NCI-H524 treated with DMSO at 0.1 percent for 48 hours (cell line): ENCODE measurements around the gene TNK1.

Experiments
- DNase-seq: peaks from one replicate; lab custom pipeline; 2025; lab: John Stamatoyannopoulos, UW

TNK1 gene

DNA sequence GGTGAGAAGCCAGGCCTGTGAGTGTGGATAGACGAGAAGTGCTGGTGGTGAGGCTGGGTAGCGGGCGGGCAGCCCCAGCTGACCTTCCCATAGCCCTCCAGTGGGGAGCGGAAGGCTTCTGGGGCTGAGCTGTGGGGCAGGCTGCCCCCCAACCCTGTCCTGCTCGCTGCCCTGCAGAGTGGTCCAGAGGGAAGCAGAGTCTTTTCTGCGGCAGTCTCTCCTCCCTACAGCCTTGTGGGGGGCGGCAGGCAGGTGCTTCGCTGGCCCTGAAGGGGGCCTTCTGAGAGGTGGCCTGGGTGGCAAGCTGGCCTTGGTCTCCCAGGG, 30.5 kb downstream of the TNK1 start:
- DNase-seq, result no peak

GRCh38 chr17:7413346-7413985, 32.6 kb downstream of the TNK1 start:
- no peak for DNase-seq

DNA sequence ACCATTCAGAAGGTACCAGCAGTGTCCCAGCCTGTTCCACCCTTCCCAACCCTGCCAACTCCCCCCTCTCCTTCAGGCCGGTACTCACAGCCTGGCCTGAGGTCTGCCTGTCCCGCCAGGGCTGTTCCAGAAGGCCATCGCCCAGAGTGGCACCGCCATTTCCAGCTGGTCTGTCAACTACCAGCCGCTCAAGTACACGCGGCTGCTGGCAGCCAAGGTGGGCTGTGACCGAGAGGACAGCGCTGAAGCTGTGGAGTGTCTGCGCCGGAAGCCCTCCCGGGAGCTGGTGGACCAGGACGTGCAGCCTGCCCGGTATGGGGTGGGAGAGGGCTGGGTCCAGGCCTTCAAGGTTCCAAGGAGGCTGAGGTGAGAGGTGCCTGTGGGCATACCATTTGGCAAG, 33.9 kb downstream of the TNK1 start:
- no peak for DNase-seq

DNA sequence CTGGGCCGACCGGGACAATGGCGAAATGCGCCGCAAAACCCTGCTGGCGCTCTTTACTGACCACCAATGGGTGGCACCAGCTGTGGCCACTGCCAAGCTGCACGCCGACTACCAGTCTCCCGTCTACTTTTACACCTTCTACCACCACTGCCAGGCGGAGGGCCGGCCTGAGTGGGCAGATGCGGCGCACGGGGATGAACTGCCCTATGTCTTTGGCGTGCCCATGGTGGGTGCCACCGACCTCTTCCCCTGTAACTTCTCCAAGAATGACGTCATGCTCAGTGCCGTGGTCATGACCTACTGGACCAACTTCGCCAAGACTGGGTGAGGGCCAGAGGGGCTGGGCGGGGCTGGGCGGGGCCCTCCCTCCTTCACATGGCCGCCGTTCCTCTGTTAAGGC, 34.9 kb downstream of the TNK1 start:
- no peak for DNase-seq

DNA sequence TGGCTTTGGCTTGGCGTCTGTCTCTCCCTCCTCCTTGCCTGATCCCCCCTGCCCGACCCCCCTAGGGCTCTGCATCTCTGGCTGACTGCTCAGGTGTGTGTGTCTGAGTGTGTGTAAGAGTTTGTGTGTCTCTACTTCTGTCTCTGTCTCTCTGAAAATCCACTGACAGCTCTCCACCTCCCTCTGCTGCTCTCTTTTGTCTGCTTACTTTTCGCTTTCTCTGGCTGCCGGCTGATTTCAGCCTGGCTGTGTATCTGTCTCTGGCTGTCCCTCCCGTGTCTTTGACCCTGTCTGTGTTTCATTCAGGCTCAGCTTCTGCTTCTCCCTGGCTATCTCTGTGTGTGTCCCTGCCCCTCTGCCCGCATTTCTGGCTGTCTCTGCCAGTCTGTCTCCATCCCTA, 35.4 kb downstream of the TNK1 start:
- DNase-seq, result no peak

DNA sequence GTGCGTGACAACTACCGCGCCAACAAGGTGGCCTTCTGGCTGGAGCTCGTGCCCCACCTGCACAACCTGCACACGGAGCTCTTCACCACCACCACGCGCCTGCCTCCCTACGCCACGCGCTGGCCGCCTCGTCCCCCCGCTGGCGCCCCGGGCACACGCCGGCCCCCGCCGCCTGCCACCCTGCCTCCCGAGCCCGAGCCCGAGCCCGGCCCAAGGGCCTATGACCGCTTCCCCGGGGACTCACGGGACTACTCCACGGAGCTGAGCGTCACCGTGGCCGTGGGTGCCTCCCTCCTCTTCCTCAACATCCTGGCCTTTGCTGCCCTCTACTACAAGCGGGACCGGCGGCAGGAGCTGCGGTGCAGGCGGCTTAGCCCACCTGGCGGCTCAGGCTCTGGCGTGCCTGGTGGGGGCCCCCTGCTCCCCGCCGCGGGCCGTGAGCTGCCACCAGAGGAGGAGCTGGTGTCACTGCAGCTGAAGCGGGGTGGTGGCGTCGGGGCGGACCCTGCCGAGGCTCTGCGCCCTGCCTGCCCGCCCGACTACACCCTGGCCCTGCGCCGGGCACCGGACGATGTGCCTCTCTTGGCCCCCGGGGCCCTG, 36.3 kb downstream of the TNK1 start:
- DNase-seq, result no peak

GRCh38 chr17:7418472-7419152, 37.7 kb downstream of the TNK1 start:
- DNase-seq, result no peak

DNA sequence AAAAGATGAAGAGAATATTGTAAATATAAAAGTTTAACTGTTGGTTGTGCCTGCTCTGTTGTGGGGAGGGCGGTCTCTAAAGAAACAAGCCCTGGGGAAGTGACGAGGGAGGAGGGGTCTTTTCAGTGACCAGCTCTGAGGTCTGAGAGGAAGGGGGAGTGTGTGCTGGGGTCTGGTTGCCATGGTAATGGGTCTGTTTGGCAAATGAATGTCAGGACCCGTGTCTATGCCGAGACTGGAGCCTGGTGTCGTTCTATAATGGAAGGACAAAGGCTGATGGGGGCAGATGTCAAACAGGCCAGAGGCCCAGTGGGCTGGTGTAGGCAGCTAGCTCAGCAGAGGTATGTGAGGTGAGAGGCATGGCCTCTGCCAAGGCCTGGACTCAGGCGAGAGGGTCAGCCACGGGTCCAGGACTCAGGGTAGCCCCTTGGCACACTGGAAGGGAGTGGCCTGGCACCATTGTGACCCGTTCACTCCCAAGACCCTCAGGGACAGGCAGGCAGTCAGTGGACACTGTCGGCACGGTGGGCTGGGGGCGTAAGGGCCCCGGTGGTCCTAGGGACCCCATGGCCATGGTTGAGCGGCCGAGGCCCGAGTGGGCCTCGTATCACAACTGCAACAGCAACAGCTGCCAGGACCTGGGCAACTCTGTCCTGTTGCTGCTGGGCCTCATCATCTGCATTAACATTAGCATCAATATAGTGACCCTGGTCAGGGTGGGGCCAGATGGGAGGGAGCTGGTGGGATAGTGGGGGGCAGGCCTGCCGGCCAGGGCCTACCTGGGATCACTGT, 39.1 kb downstream of the TNK1 start, which contains the start of gene SPEM1:
TSS of gene SPEM1 (plus strand) at position 506 of the 792 bp plus-strand sequence. CDS start at position 567, 61 bp downstream.
- no peak for DNase-seq

- DNase-seq, result no peak
Measured at GRCh38 chr17:7421186-7421585, 40.3 kb downstream of the TNK1 start.

GRCh38 chr17:7423679-7424078, 42.8 kb downstream of the TNK1 start:
- no peak for DNase-seq

- no peak for DNase-seq
Measured at GRCh38 chr17:7425316-7425715, 44.4 kb downstream of the TNK1 start, which contains the start of gene SPEM2. TSS of gene SPEM2 (plus strand) at chr17:7425616. CDS start at chr17:7425689, 73 bp downstream.

- DNase-seq, result no peak
Measured at GRCh38 chr17:7425756-7426155, 44.9 kb downstream of the TNK1 start.

- DNase-seq, result no peak
Measured at GRCh38 chr17:7426203-7426863, 45.4 kb downstream of the TNK1 start.

DNA sequence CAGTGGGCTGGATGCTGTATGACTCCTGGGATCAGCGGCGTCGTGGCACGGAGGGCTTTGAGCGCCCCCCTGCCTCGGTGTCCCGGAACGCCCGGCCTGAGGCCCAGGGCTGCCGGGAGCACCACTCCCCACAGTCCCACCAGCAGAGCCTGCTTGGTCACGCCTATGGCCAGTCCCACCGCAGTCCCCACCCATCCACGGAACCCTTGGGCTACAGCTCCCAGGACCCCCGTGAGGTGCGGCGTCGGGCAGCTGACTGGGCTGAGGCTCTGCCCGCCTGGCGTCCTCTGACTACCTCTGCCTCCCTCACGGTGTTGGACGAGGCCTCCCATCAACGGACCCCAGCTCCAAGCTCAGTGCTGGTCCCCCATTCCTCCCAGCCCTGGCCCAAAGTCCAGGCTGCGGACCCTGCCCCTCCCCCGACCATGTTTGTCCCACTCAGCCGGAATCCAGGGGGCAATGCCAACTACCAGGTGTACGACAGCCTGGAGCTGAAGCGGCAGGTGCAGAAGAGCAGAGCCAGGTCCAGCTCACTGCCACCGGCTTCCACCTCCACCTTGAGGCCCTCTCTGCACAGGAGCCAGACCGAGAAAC, 46.1 kb downstream of the TNK1 start:
- no peak for DNase-seq

DNA sequence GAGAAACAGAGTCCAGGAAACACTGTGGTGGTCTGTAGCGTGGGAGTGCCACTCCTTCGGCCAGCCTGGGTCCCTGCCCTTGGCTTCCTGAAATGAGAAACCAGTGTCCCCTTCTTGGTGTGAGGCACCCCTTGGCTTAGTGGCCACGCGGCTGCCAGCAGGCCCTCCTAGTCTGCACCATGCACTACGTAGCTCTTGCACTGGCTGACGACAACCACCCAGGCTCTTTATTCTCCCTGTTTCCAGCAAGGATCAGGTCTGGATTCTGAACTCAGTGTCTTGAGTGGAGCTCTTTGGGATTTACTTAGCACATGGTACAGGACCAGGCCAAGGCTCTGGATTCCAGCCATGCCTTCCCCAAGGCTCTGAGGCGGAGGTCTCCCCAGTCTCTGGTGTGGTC, 46.7 kb downstream of the TNK1 start:
- no peak for DNase-seq

- no peak for DNase-seq
Measured at GRCh38 chr17:7428557-7428956, 47.7 kb downstream of the TNK1 start, which contains the start of gene SPEM3. TSS of gene SPEM3 (plus strand) at chr17:7428857. CDS start at chr17:7428903, 46 bp downstream.

DNA sequence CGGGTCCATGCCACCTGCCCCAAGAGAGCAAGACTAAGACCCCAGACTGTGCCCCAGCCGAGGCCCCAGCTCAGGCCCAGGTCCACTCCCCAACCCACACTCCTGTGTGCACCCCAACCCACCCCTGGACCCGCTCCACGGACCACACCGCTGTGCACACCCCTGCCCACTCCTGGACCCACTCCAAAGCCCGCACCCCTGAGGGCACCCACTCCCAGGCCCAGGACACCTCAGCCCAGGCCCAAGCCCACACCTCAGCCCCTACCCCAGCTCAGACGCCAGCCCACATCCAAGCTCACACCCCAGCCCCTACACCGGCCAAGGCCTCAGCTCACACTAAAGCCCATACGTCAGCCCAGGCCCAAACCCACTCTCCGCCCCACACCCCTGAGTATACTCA, 48.8 kb downstream of the TNK1 start:
- DNase-seq, result no peak

GRCh38 chr17:7431231-7431630, 50.3 kb downstream of the TNK1 start:
- DNase-seq, result no peak

DNA sequence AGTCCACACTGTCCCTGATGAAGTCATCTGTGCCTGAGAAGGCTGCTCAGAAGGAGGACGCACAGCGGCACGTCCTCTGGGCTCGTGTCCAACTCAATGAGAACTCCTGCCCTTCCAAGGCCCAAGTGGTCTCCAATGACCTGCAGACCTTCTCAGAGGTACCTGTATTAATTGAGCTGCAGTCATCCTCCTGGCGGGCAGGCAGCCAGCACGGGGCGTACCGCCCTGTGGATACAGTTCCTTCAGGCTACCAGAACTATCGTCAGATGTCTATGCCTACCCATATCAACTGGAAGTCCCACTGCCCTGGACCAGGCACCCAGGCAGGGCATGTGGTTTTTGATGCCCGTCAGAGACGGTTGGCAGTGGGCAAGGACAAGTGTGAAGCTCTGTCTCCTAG, 51.4 kb downstream of the TNK1 start:
- no peak for DNase-seq

GRCh38 chr17:7435676-7436555, 55.0 kb downstream of the TNK1 start:
- no peak for DNase-seq
